ENCODE results near the gene KCNC4. TPM values are rescaled to one million over a fixed set of nuclear protein-coding genes. Genes with fewer than 3 reads are reported as not detected.
A peak's percentile ranks its signal among the peaks of the same experiment; 100 is the strongest.

KCNC4 gene
- total RNA-seq, 3 donors from 2014 or later, result 3.8 to 12.6 (median 5.2) TPM

- no peaks in the 10 kb centered on the region for H3K27me3 ChIP-seq
- no peak for TF ChIP-seq POLR2A (IDR thresholded peaks at IDR 0.05)
- no peak for TF ChIP-seq CTCF (IDR thresholded peaks at IDR 0.05)
- no peak for TF ChIP-seq POLR2AphosphoS5 (IDR thresholded peaks at IDR 0.05)
- no peaks in the 10 kb centered on the region for H3K9me3 ChIP-seq
- intact Hi-C loops (cut with DNase I; ENCODE audit: low total_unique reads), result no loop called here
- no peak overlapping the region for H3K4me3 ChIP-seq
- H3K36me3 ChIP-seq, result no peaks in the 10 kb centered on the region
- no peak overlapping the region for H3K27ac ChIP-seq
- peaks cover 0 to 7% of the 10 kb centered on the region in 2 donors for H3K4me1 ChIP-seq
- peak in 1 of 2 donors; percentile 28 for DNase-seq (ENCODE audit: low spot score in 2 of 2)
These were observed 32.6 kb downstream of the KCNC4 start for GRCh38 chr1:110242731-110243130.

- Histone ChIP-seq H3K27me3 (no peaks in the 10 kb centered on the region), H3K9me3 (no peaks in the 10 kb centered on the region), H3K27ac (peak overlapping the region in 1 of 2 donors; percentile 29), H3K4me1 (peaks cover 0 to 7% of the 10 kb centered on the region in 2 donors), H3K36me3 (no peaks in the 10 kb centered on the region), H3K4me3 (no peak overlapping the region)
- DNase-seq (ENCODE audit: low spot score in 2 of 2), result peak in 1 of 2 donors; percentile 17
- intact Hi-C loops (cut with DNase I; ENCODE audit: low total_unique reads), result no loop called here
- no peak for TF ChIP-seq CTCF (IDR thresholded peaks at IDR 0.05)
- TF ChIP-seq POLR2AphosphoS5 (IDR thresholded peaks at IDR 0.05), result no peak
- TF ChIP-seq POLR2A (IDR thresholded peaks at IDR 0.05), result no peak
These were observed 33.0 kb downstream of the KCNC4 start for GRCh38 chr1:110243146-110243545.

GRCh38 chr1:110243574-110243973 is 33.5 kb downstream of the KCNC4 start:
- intact Hi-C loops (cut with DNase I; ENCODE audit: low total_unique reads), result no loop called here
- DNase-seq (ENCODE audit: low spot score in 2 of 2), result peak in 1 of 2 donors; percentile 6
- no peaks in the 10 kb centered on the region for H3K27me3 ChIP-seq
- H3K36me3 ChIP-seq, result no peaks in the 10 kb centered on the region
- TF ChIP-seq CTCF (IDR thresholded peaks at IDR 0.05), result no peak
- TF ChIP-seq POLR2AphosphoS5 (IDR thresholded peaks at IDR 0.05), result no peak
- TF ChIP-seq POLR2A (IDR thresholded peaks at IDR 0.05), result no peak
- H3K4me1 ChIP-seq, result peaks cover 0 to 7% of the 10 kb centered on the region in 2 donors
- H3K4me3 ChIP-seq, result no peak overlapping the region
- H3K27ac ChIP-seq, result no peak overlapping the region
- no peaks in the 10 kb centered on the region for H3K9me3 ChIP-seq

- intact Hi-C loops (cut with DNase I; ENCODE audit: low total_unique reads), result no loop called here
- H3K27ac ChIP-seq, result peak overlapping the region in 1 of 2 donors; percentile 33
These were observed 35.9 kb downstream of the KCNC4 start for GRCh38 chr1:110245876-110246620.

More at GRCh38 chr1:110245876-110246620, 35.9 kb downstream of the KCNC4 start:
- H3K36me3 ChIP-seq, result no peaks in the 10 kb centered on the region
- no peaks in the 10 kb centered on the region for H3K9me3 ChIP-seq
- H3K4me1 ChIP-seq, result no peaks in the 10 kb centered on the region
- TF ChIP-seq POLR2A (IDR thresholded peaks at IDR 0.05) (no peak), POLR2AphosphoS5 (IDR thresholded peaks at IDR 0.05) (no peak), CTCF (IDR thresholded peaks at IDR 0.05) (no peak)
- DNase-seq (ENCODE audit: low spot score in 2 of 2), result no peak
- H3K27me3 ChIP-seq, result no peaks in the 10 kb centered on the region
- no peak overlapping the region for H3K4me3 ChIP-seq
